NCI-H1694 (cell line): ENCODE measurements around the gene MX2.
"Not testable (repeated sequence)": the region's sequence is repeated elsewhere in the genome, so short reads cannot be mapped to it uniquely, and the experiment has no call there.

Experiments
- DNase-seq: peaks from one replicate; lab custom pipeline; 2025; lab: John Stamatoyannopoulos, UW

MX2 gene

DNA sequence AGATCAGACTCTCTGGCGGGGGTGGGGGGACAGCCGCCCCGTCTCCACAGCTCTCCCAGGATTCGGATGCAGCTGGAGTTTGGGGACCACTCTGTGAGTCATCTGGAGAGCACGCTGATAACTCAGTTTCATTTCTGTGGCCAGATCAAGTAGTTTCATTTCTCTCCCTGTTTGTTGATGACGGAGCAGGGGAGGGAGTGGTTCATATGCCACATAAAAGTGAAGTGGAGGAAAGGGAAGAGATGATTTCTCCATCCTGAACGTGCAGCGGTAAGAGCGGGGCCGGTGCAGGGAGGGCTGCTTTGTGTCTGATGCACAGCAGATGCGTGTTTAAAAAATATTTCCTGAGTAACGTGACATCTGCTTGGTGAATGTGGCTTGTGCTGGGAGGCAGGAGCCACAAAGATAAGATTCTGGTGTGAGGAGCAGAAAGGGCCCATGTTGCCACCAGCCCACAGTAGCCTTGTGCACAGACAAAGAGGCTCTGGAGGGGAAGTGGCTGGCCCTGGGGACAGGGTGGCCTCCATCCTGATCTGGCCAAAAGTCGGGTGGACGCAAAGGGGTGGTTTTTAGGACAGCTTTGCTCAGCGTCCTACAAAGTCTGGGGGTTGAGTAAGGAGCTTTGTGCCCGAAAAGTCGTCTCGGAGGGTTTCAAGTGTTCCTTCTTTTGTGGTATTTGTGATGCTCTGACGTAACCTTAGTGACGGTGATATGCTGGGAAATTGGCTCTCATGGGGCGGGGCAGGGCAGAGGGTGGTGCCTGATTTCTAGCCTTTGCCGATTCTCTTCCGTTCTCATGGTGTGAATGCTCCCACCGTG is at the start of gene MX2:
Gene MX2, plus strand, starts transcription at position 242 of the 819 bp plus-strand sequence. CDS start 14,880 bp downstream, outside the sequence.
- no peak for DNase-seq

DNA sequence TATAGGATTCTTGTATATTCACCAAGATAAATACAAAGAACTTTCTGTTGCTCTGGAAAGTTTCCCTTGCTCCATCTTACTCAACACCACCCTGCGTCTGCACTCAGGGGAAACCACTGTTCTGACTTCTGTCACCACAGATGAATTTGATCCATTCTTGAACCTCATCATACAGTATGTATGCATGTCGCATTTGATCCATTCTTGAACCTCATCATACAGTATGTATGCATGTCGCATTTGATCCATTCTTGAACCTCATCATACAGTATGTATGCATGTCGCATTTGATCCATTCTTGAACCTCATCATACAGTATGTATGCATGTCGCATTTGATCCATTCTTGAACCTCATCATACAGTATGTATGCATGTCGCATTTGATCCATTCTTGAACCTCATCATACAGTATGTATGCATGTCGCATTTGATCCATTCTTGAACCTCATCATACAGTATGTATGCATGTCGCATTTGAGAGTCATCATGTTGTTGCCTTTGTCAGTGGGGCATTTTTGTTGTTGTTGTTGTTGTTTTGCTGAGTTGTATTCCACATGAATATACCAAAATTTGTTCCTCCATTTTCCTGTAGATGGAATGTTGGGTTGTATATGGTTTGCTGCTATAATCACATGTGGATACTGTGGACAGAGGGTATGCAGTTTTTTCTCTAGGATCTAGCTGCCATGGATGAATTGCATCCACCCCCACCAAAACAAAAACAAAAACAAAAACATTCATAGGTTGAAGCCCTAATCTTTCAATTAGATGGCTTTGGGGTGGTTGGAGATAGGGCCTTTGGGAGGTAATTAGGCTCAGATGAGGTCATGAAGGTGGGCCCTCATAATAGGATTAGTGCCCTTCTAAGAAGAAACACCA is 48.3 kb upstream of the MX2 start:
- not testable (repeated sequence) for DNase-seq

DNA sequence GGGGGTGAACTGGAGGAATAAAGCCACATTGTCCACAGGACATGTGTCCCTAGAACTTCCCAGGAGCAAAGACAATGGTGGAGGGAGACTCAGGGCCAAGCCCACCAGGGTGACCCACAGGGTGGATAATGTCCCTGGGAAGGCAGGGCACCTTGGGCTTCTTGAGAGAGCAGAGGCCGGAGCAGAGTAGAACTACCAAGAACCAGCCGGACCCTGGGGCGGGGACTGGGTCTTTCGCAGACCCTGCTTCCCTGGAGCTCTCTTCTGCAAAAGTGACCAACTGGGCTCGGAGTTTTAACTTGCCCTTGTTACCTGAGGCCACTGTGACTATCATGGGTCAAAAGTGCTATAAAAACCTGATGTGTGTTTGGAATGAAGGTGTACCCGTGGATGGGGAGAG is 46.1 kb upstream of the MX2 start:
- DNase-seq = no peak

GRCh38 chr21:41316200-41317062 is 45.4 kb upstream of the MX2 start, which contains the start of gene FAM3B:
FAM3B (plus strand) TSS chr21:41316801; CDS start chr21:41316880, 79 bp downstream.
- no peak for DNase-seq

DNA sequence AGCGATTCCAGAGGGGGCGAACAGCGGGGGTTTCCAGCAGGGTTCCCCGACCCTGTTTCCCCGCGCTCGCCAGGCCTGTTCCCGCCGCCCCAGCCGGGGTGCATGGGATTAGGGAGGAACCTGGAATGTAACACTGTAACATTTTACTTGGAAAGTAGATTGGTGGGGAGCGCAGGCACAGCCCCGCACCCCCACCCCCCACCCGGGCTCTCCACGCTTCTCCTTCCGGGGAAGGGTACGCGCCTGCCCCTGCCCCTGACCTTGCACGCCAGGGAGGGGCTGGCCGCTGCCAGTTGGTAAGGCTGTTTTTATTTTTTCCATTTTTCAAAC is 44.8 kb upstream of the MX2 start:
- DNase-seq = no peak

GRCh38 chr21:41317458-41317857 is 44.4 kb upstream of the MX2 start:
- DNase-seq = no peak

DNA sequence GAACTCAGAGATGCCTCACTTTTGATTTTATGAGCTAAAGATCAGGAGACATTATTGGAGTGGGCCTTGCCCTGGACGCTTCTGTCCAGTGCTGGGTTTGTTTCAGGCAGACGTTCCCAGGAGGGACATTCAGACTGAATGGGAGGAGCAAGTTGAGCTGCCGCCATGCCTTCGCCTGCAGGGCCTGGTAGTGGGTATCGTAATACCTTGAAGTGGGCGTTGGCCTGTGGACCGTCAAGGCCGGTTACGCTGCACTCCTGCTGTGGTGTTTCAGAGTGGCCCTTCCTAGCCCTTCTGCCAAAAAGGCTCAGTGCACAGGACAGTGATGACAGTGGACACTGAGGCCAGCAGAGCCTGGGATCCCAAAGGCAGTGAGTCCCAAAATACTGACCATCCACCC is 43.6 kb upstream of the MX2 start:
- no peak for DNase-seq

- no peak for DNase-seq
Observed at GRCh38 chr21:41319273-41319672, 42.6 kb upstream of the MX2 start.

DNA sequence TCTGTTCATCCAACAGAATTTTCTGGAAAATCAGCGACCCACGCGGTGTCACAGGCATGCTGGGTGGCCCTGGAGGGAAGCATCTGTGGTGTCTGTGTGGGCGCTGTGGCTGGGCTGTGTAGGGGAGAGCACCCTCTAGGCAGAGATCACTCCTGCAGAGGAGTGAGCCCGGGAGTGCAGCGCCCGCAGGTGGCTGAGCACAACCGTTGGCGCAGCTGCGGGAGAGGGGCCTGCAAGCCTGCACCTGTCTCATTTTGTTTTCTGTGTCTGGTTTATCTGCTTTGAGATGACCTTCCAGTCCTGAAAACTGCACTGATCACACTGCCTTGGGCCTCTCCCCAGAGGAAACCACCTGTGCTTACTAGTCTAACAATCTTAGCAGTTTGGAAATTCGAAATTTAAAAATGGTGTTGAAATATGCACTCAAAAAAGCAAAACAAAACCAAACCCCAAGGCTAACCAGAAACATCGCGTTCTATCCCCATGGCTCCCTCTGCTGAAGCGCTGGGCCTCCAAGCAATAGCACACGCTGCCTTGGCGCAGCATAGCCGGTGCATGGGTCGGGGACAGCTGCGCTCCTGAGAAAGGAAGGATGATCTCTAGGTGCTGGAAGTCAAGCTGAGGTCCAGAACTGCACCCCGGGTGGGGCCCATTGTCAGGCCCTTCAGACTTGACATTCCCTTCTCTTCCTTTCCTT is 40.5 kb upstream of the MX2 start:
- no peak for DNase-seq

DNA sequence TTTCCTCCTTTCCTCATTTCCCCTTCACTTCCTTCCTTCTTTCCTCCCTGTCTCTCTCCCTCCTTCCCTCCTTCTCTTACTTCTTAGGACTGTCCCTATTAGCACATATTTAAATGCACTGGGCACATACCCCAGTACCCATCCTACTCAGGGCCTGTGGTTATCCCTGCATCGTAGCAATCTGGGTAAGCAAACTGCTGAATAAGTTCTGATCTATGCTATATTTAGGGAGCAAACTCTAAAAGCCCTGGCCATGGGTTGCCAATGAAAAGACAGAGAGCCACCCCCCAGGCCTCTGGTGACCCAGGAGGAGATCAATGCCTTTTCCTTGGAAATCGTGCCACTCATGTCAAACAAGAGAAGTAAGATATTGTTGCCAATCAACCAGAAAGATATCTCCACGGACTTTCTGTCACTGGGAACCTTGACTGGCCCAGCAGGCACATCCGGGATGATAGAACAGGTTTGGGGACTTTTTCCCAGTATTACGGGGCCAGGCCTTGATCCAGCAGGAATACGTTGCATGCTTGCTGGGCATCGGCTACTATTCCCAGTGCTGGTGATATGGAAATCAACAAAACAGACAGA is 39.8 kb upstream of the MX2 start:
- DNase-seq = no peak

GRCh38 chr21:41322496-41323382 is 39.1 kb upstream of the MX2 start:
- no peak for DNase-seq

DNA sequence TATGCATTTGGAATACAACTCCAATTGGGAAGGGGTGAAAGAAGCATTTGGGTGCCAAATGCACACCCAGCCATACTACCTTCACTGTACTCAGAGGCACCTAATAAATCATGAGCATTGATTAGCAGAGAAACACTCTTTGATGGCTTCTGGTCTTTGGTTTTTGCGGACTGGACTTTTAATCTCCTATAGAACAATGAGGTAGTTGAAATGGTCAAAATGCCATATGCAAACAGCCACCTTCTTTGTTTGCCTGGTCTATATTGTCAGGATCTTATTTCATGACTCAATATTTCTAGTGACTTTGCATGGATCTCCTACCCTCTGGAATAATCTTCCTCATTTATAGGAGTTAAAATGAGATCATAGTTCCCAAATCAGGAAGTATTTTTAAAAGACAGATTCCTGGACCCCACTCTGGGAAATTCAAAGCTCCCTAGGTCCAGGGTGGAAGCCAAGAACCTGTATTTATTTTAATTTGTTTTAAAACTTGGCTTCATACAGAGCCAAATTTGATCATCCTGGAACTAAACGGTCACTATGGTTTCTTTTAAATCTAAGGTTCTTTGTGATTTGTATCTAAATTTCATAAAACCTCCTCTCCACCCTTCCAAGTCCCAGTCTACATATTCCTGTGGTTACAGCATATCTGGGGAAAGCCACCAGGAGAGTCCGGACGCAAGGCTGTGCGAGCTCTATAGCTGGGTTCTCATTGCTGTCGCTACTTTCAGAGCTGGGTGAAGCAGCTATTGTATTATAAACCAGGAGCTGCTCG is 36.5 kb upstream of the MX2 start:
- no peak for DNase-seq

GRCh38 chr21:41326414-41327080 is 35.3 kb upstream of the MX2 start:
- no peak for DNase-seq

DNA sequence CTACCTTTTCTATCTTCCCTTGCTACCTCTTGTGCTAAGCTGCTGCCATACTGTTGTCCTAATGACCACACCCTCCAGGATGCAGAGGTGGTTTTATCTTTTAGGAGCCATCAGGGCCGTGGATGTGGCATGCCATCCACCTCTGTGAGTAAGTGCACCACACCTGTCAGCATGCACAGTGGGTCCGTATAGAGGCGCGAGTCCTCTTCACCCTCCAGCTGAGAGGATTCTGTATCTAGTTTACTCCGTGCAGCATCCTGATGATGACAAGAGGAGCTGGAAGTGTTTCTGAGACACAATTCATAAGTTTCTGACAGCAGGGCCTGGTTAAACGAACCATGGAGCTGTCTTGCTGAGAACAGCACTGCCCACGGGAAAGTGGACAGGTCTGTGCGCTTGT is 34.1 kb upstream of the MX2 start:
- DNase-seq = no peak

GRCh38 chr21:41328660-41329607 is 32.9 kb upstream of the MX2 start:
- no peak for DNase-seq

DNA sequence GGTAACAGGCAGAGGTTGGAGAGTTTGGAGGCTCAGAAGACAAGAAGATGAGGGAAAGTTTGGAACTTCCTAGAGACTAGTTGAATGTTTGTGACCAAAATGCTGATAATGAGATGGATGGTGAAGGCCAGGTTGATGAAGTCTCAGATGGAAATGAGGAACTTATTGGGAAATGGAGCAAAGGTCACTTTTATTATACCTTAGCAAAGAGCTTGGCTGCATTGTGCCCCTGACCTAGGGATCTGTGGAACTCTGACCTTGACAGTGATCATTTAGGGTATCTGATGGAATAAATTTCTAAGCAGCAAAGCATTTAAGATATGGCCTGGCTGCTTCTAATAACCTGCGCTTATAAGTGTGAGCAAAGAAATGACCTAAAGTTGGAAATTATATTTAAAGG is 28.1 kb upstream of the MX2 start:
- DNase-seq = no peak

DNA sequence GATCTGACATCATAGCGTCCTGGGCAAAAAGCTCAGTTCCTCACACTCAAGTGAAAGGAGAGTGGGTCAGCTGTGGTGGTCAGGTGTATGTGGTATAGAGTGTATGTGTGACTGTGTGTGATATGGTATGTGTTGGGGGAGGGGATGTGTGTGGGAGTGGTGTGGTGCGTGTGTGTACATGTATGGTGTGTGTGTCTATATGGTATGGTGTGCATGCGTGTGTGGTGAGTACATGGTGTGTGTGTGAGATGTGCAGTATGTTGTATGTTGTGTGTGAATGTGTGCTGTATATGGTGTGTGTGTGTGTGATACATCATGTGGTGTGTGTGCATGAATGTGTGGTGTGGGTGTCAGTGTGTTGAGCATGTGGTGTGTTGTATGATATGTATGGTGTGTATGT is 24.3 kb upstream of the MX2 start:
- DNase-seq = no peak

GRCh38 chr21:41338455-41338854 is 23.4 kb upstream of the MX2 start:
- DNase-seq = no peak
